PC-9 (cell line): ENCODE results near the gene RPS15.

Experiments
- EZH2 ChIP-seq: fragments of 200-600 bp; sonication (generic); IDR thresholded peaks from 2 replicates; pipeline ENCODE4 v1.8.0; 2017; ENCODE audit warnings: antibody characterized with exemption, low read depth
- TF ChIP-seq, protein P1 (sequence below): fragments of 200-600 bp; sonication (generic); conservative IDR thresholded peaks from 2 replicates; pipeline ENCODE4 v1.6.1; 2017; ENCODE audit warnings: mixed run types, antibody characterized with exemption, mild to moderate bottlenecking, moderate library complexity

DNA sequence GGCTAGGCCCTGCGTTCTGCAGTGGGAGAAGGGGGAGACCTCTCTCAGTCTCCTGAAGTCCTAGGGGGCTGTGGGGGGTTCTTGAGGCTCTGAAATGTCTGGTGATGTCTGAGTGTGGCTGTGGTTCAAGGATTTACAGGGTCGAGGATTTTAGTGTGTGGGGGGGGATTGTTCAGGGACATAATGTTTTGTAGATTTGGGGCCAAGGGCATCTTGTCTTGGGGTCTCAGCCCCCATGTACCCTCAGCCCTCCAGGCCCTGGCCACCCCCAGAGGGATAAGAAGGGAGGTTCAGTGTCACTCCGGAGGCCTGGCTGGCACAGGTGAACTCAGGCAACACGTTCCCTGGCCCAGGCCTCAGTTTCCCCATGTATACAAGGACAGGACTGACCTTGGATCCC is 9.3 kb downstream of the RPS15 start:
- TF ChIP-seq, protein P1, sequence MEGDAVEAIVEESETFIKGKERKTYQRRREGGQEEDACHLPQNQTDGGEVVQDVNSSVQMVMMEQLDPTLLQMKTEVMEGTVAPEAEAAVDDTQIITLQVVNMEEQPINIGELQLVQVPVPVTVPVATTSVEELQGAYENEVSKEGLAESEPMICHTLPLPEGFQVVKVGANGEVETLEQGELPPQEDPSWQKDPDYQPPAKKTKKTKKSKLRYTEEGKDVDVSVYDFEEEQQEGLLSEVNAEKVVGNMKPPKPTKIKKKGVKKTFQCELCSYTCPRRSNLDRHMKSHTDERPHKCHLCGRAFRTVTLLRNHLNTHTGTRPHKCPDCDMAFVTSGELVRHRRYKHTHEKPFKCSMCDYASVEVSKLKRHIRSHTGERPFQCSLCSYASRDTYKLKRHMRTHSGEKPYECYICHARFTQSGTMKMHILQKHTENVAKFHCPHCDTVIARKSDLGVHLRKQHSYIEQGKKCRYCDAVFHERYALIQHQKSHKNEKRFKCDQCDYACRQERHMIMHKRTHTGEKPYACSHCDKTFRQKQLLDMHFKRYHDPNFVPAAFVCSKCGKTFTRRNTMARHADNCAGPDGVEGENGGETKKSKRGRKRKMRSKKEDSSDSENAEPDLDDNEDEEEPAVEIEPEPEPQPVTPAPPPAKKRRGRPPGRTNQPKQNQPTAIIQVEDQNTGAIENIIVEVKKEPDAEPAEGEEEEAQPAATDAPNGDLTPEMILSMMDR: no peak
- TF ChIP-seq EZH2: no peak
